D721Med (cell line): ENCODE data around the gene MVB12B.

Experiments used
- DNase-seq: peaks from one replicate; pipeline ENCODE4 v3.0.0; 2011; ENCODE audit warnings: low spot score; ENCODE audit not compliant: insufficient read length
- FAIRE-seq: peaks from 2 replicates; lab custom pipeline; 2011; peaks lifted over from hg19 to GRCh38; lab: Jason Lieb, UNC
- TF ChIP-seq, protein P1 (sequence below): IDR thresholded peaks from 2 replicates; pipeline ENCODE4 v1.5.1; 2012; ENCODE audit warnings: mild to moderate bottlenecking, control low read depth; ENCODE audit not compliant: insufficient read depth; ENCODE audit errors: missing control alignments

MVB12B gene

DNA sequence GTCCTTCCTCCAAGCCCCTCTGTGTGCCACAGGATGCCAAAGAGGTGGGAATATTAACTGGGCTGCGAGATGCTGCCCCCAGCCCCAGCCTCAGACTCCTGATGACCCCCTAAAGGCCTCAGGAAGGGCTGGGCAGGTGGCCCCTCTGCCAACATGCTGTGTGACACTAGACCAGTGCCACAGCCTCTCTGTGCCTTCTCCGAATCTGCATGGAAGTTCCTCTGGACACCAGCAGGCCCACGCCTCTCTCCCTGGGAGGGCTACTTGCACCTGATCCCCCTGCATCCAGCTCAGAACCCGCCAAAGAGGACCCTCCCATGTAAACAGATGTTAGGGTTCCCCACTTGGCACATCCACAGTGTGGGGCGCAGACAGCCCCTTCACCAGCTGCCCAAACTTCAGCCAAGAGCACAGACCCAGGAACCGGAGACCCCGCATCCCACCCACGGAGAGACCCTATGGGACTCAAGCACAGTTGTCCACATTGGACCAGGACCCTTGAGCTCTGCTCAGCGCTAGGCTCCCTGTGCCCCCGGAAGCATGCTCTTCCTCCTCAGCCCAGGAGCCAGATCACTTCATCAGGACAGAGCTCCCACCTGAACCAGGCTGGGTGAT, 195.5 kb downstream of the MVB12B start:
- TF ChIP-seq, protein P1, sequence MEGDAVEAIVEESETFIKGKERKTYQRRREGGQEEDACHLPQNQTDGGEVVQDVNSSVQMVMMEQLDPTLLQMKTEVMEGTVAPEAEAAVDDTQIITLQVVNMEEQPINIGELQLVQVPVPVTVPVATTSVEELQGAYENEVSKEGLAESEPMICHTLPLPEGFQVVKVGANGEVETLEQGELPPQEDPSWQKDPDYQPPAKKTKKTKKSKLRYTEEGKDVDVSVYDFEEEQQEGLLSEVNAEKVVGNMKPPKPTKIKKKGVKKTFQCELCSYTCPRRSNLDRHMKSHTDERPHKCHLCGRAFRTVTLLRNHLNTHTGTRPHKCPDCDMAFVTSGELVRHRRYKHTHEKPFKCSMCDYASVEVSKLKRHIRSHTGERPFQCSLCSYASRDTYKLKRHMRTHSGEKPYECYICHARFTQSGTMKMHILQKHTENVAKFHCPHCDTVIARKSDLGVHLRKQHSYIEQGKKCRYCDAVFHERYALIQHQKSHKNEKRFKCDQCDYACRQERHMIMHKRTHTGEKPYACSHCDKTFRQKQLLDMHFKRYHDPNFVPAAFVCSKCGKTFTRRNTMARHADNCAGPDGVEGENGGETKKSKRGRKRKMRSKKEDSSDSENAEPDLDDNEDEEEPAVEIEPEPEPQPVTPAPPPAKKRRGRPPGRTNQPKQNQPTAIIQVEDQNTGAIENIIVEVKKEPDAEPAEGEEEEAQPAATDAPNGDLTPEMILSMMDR, result no peak
- no peak for DNase-seq
- no peak for FAIRE-seq

- TF ChIP-seq, protein P1, result no peak
- DNase-seq (no peak), FAIRE-seq (no peak)
These were observed 196.2 kb downstream of the MVB12B start for GRCh38 chr9:126522612-126523356.

GRCh38 chr9:126523611-126524111, 197.0 kb downstream of the MVB12B start:
- TF ChIP-seq, protein P1, result no peak
- FAIRE-seq, result no peak

DNA sequence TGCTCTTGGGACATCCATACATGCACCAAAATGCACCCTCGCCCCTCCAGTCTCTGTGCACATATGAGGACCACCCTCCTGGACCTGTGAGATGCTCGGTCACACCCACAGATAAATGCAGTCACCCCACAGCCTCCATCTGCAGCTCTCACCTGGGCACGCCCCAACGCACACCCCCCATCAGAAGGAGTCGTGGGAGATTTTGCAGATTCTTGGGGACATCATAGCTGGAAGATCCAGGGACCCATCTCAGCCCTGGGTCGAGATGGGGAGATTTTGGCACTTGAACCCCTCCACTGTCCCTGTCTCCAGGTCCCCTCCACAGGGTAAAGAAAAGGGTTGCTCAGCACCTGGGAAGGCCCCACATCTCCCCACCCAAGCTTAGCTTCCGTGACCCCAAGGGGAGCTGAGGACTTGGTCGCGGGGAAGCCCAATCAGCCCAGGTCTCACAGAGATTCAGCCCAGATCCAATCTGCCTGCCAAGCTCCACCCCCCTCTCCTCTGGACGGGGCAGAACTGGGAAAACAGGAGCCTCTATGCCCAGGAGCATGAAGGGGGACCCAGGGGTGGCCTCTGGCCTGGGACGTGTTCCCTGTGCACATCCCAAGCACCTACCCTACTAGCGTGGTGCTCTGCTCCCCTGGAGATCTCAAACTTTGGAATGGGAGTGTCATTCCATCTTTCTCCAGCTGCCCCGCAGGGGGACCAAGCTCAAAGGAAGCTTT, 197.9 kb downstream of the MVB12B start:
- no peak for FAIRE-seq
- DNase-seq, result no peak
- TF ChIP-seq, protein P1, result no peak

More at GRCh38 chr9:126523611-126524111, 197.0 kb downstream of the MVB12B start:
- no peak for DNase-seq

DNA sequence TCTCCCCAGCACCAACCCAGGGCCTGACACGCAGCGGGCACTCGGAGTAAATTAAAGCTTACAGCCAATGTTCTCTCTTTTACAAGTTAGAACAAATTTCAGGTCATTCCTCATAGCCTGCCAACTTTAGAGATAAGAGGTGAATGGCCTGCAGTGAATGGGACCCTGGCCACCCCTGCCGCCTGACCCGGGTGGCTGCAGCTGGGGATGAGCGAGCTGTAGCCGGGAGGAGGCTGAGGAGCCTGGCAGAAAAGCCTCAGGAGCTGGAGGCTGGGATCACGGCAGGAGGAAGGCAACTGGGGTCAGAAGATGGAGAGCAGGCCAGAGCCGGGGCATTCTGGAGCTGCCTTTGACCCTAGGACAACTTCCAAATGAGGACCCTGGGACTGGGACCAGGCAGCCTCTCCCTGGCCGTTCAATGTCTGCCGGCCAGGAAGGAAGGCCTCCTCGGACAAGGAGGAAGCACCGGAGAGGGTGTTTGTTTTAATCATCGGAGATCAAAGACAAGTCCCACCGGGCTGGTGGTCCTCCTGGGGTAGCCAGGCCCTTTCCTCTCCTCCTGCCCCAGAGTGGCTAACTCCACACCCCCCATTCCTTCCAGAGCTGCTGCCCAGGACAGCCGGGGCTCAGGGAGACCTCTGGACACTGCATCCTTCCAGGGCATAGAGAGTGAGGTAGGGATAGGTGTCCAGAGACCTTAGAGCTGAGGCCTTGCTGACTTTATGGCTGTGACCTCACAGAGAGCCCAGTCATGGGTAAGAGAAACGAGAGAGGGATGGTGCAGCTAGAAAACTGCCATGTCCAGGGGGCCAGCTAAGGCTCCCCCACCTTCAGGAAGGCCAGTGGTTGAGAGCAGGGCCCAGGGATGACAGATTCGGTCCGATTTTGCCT, 199.8 kb downstream of the MVB12B start:
- no peak for FAIRE-seq
- TF ChIP-seq, protein P1, result no peak
- no peak for DNase-seq

GRCh38 chr9:126527109-126527825, 200.6 kb downstream of the MVB12B start:
- TF ChIP-seq, protein P1, result no peak
- FAIRE-seq (no peak), DNase-seq (no peak)
